HG03039 (cell line): ENCODE measurements around the gene NNT.
"Not testable (repeated sequence)": the region's sequence is repeated elsewhere in the genome, so short reads cannot be mapped to it uniquely, and the experiment has no call there.

Source experiments
- ATAC-seq: cut with Tn5 transposase; IDR thresholded peaks from one replicate; pipeline ENCODE4 v1.9.1; 2021; ENCODE audit warnings: mild to moderate bottlenecking, moderate library complexity; ENCODE audit not compliant: unreplicated experiment

Gene NNT

GRCh38 chr5:43602461-43603343 lies at the start of gene NNT:
Gene NNT (plus strand): TSS chr5:43603180. CDS start chr5:43609196, 6,016 bp downstream.
- ATAC-seq = peak; percentile 76

- ATAC-seq = no peak
Observed at GRCh38 chr5:43553381-43553780, 49.6 kb upstream of the NNT start.

GRCh38 chr5:43554497-43554896 lies 48.5 kb upstream of the NNT start:
- no peak for ATAC-seq

- ATAC-seq = peak; percentile 25
Observed at GRCh38 chr5:43555895-43556606, 46.9 kb upstream of the NNT start.

DNA sequence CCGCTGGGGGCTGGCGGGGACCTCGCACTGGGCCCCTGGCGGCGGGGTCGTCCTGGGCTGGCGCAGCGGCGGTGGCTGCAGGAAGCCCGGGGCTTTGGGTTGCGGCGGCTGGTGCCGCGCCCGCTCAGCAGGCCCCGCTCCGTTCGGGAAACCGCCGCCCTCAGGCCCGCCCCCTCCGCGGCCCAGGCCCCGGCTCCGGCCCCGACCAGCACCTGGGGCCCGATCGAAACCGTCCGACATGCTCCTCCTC lies 46.4 kb upstream of the NNT start:
- peak; percentile 89 for ATAC-seq

GRCh38 chr5:43556857-43557542 lies 46.0 kb upstream of the NNT start, which contains the start of gene PAIP1:
Gene PAIP1 (minus strand): TSS chr5:43557077. CDS start chr5:43556846, 231 bp downstream.
- peak; percentile 67 for ATAC-seq

- no peak for ATAC-seq
Observed at GRCh38 chr5:43560128-43560527, 42.9 kb upstream of the NNT start.

- no peak for ATAC-seq
Observed at GRCh38 chr5:43561356-43561755, 41.6 kb upstream of the NNT start.

GRCh38 chr5:43563321-43563720 lies 39.7 kb upstream of the NNT start:
- no peak for ATAC-seq

DNA sequence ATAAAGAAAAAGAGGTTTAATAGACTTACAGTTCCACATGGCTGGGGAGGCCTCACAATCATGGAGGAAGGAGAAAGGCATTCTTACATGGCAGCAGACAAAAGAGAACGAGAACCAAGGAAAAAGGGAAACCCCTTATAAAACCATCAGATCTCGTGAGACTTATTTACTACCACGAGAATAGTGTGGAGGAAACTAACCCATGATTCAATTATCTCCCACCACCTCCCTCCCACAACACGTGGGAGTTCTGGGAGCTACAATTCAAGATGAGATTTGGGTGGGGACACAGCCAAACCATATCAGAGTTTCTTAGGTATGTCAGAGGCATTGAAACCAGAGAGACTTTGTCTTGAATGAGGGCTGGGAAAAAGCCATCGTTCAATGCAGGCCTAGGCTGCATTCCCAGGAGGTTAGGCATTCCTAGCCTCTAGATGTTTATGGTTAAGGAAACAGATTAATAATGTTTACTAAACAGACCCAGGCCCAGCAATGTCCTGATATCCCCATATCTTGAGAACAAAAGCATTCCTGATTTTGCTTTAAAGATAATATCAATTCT lies 38.6 kb upstream of the NNT start:
- ATAC-seq = no peak

DNA sequence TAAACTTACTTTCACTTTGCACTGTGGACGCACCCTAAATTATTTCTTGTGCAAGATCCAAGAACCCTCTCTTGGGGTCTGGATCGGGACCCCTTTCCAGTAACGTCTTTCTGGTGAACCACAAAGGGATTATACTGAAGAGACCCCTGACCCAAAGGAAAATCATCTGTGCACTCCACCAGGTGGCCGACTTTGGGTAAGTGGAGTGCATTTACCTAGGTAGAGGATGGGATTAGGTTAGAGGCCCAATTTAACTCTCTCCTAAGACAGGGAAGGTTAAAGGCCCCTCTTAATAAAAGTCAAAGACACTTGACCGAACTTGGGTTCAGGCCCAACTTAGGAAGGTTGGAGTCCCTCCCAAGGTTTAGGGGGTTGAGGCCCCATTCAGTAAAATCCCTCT lies 37.9 kb upstream of the NNT start:
- ATAC-seq = no peak

DNA sequence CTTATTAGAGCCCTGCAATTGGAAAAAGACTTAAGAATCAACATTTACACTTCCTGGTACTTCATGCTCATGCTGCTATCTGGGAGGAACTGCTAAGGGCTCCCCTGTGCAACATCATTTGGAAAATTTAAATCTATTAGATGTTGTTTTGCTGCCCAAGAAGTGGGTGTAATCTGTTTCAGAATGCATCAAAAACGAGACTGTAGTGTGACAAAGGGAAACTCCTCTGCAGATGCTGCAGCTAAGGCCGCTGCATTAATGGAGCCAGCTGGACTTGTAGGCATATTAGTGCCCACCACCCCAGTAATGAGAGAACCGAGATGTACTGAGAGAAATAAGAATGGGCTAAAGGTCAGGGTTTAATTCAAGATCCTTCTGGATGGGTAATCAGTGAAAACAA lies 35.0 kb upstream of the NNT start:
- no peak for ATAC-seq

- ATAC-seq = no peak
Observed at GRCh38 chr5:43569236-43569746, 33.7 kb upstream of the NNT start.

DNA sequence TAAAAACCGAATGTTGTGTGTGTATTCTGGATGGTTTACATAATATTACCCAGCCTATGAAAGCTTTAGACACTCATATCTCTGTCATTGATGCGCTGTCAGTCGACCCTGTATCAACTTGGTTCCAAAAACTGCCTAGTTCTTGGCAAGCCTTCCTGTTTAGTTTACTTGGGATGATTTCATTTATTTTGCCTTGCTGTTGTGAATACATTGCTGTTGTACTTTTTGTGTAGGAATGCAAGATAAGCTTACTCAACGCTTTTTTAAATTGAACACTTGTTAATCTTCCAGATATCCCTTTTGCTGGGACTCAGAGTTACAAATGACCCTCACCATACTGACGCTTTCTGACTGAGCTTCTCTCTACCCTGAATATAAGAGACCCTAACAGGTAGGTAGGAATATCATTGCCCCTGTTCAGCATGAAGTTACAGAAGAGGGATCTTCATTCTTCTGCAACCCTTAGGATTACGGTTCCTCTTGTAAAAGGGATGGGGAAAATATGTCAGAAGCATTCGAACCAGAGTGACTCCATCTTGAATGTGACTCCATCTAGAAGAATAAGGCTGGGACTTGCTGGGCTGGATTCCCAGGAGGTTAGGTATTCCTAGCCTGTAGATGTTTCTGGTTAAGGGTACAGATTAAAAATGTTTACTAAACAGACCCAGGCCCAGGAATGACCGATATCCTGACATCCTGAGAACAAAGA lies 32.4 kb upstream of the NNT start:
- no peak for ATAC-seq

DNA sequence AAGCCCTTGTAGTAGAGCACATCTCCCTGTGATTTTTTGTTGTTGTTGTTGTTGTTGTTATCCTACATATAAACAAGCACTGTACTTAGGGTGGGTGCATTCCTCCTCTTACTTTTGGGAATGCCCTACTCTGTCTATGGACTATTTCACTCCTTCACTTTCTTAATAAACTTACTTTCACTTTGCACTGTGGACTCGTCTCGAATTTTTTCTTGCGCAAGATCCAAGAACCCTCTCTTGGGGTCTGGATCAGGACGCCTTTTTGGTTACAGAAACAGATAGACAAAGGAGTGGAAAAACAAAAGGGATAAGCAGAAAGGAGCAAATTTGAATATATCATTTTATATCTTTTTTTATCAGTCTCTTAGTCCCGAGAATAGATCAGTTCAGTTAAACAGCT lies 31.7 kb upstream of the NNT start:
- ATAC-seq = no peak

DNA sequence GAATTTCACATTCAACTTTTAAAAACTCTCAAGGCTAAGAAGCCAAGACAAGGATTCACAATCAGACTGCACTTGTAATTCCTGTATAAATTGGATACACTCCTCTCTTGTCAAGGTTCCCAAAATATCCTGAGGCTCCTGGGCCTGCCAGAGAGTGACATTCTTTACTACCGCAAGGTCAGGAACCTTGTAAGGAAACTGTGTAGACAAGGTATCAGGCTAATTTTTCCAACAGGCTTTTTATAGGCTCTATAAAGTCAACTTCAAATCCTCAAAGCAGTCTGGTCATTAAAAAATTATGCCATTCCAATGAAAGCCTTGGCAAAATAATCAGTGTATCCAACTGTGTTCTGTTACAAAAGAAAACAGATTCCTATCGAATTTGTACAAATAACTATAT lies 30.6 kb upstream of the NNT start:
- no peak for ATAC-seq

- no peak for ATAC-seq
Observed at GRCh38 chr5:43573058-43573457, 29.9 kb upstream of the NNT start.

GRCh38 chr5:43580402-43581210 lies 22.4 kb upstream of the NNT start:
- not testable (repeated sequence) for ATAC-seq

DNA sequence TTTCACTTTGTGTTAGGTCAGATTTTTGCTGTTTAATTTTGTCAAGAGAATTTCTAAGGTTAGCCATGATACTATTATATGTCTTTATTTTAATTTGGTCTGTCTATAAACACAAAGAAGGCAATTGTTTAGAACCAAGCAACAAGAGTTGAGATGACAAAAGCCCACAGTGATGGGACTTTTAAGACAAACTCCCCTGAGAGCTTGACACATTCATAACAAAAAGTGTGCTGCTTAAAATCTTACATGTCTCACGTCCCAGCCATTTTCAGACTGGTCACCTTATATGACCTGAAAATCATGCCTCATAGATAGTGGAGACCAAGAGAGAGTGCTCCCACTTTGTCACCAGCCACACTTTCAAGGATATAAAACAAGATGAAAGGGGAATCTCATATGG lies 21.6 kb upstream of the NNT start:
- no peak for ATAC-seq
